Astrocyte of the spinal cord (primary cell): ENCODE results near the gene EHF.

ENCODE experiments used
- DNase-seq: peaks from one replicate; pipeline ENCODE4 v3.0.0; 2011; ENCODE audit warnings: low read depth, low spot score
- H3K4me3 ChIP-seq: 2 replicates; pipeline ENCODE4 v1.5.1; 2011; ENCODE audit warnings: low read depth, mild to moderate bottlenecking, low read length, moderate library complexity
- CTCF ChIP-seq: IDR thresholded peaks from 2 replicates; pipeline ENCODE4 v1.5.1; 2012; ENCODE audit warnings: low read depth, mild to moderate bottlenecking, low read length, inconsistent platforms
- in situ Hi-C: cut with HindIII; loops from 2 replicates; pipeline ENCODE4 v1.10.0; 2017; ENCODE audit warnings: low sequenced_read_pairs

Gene EHF

GRCh38 chr11:34601085-34601444 lies 19.8 kb upstream of the EHF start:
- in situ Hi-C loops, result no loop called here
- TF ChIP-seq CTCF, result no peak
- H3K4me3 ChIP-seq, result no peak overlapping the region
- DNase-seq, result no peak

GRCh38 chr11:34601609-34602008 lies 19.3 kb upstream of the EHF start:
- no peak for TF ChIP-seq CTCF
- in situ Hi-C loops, result no loop called here
- no peak overlapping the region for H3K4me3 ChIP-seq
- no peak for DNase-seq

- in situ Hi-C loops, result no loop called here
These were observed 18.6 kb upstream of the EHF start for GRCh38 chr11:34602245-34602644.

GRCh38 chr11:34603129-34604001 lies 17.5 kb upstream of the EHF start:
- no peak overlapping the region for H3K4me3 ChIP-seq
- no peak for TF ChIP-seq CTCF
- DNase-seq, result no peak
- in situ Hi-C loops, result no loop called here

More at GRCh38 chr11:34602245-34602644, 18.6 kb upstream of the EHF start:
- no peak overlapping the region for H3K4me3 ChIP-seq
- no peak for TF ChIP-seq CTCF
- DNase-seq, result no peak

GRCh38 chr11:34604145-34604544 lies 16.7 kb upstream of the EHF start:
- no peak for DNase-seq
- TF ChIP-seq CTCF, result no peak
- in situ Hi-C loops, result no loop called here
- H3K4me3 ChIP-seq, result no peak overlapping the region

- no peak for DNase-seq
- H3K4me3 ChIP-seq, result no peak overlapping the region
- TF ChIP-seq CTCF, result no peak
- in situ Hi-C loops, result no loop called here
These were observed 16.0 kb upstream of the EHF start for GRCh38 chr11:34604911-34605310.
